ENCODE measurements around the gene ZNF593.

Gene ZNF593

GRCh38 chr1:26169669-26170471, at the start of gene ZNF593:
Gene ZNF593 (plus strand): TSS chr1:26169908. CDS start chr1:26169984, 76 bp downstream.
- DNase-seq (ENCODE audit: extremely low read depth, low read depth): peak; percentile 78
- TF ChIP-seq CTCF (IDR thresholded peaks at IDR 0.05; ENCODE audit: low read depth, low read length): peak; percentile 91

- no peak for DNase-seq (ENCODE audit: extremely low read depth, low read depth)
- TF ChIP-seq CTCF (IDR thresholded peaks at IDR 0.05; ENCODE audit: low read depth, low read length): no peak
Measured at GRCh38 chr1:26121854-26122773, 47.6 kb upstream of the ZNF593 start.

GRCh38 chr1:26122988-26123973, 46.4 kb upstream of the ZNF593 start:
- DNase-seq (ENCODE audit: extremely low read depth, low read depth): no peak
- TF ChIP-seq CTCF (IDR thresholded peaks at IDR 0.05; ENCODE audit: low read depth, low read length): no peak

GRCh38 chr1:26124418-26125331, 45.0 kb upstream of the ZNF593 start:
- DNase-seq (ENCODE audit: extremely low read depth, low read depth): no peak
- no peak for TF ChIP-seq CTCF (IDR thresholded peaks at IDR 0.05; ENCODE audit: low read depth, low read length)

- DNase-seq (ENCODE audit: extremely low read depth, low read depth): no peak
- TF ChIP-seq CTCF (IDR thresholded peaks at IDR 0.05; ENCODE audit: low read depth, low read length): no peak
Measured at GRCh38 chr1:26125382-26125781, 44.3 kb upstream of the ZNF593 start.

GRCh38 chr1:26125946-26126320, 43.8 kb upstream of the ZNF593 start:
- no peak for DNase-seq (ENCODE audit: extremely low read depth, low read depth)
- TF ChIP-seq CTCF (IDR thresholded peaks at IDR 0.05; ENCODE audit: low read depth, low read length): no peak

Data from AG09319 (cell line).